Liver (tissue), 9 donors: ENCODE data around the gene PHC1. TPM values are rescaled to one million over a fixed set of nuclear protein-coding genes. Genes with fewer than 3 reads are reported as not detected.
A peak's percentile ranks its signal among the peaks of the same experiment; 100 is the strongest.

Source experiments
- DNase-seq: peaks from one replicate; pipeline ENCODE4 v3.0.0-alpha.2; 2017; ENCODE audit warnings: low spot score
- H3K27ac ChIP-seq, 2 donors: one replicate each; pipeline ENCODE4 v1.7.0; 2013; ENCODE audit warnings: inconsistent platforms in 2 of 2, low read length in 2 of 2, control low read depth in 1 of 2, low read depth in 1 of 2, mild to moderate bottlenecking in 1 of 2
- H3K27me3 ChIP-seq, 4 donors: one replicate each; pipeline versions ENCODE4 v1.6.1 to v1.7.0; 2013; ENCODE audit warnings: low read length in 3 of 4, inconsistent platforms in 1 of 4, mild to moderate bottlenecking in 1 of 4, moderate library complexity in 1 of 4; ENCODE audit not compliant: control insufficient read depth in 4 of 4, insufficient read depth in 4 of 4
- H3K36me3 ChIP-seq, 4 donors: one replicate each; pipeline versions ENCODE4 v1.6.1 to v1.7.0; 2013; ENCODE audit warnings: low read length in 3 of 4, mild to moderate bottlenecking in 3 of 4, low read depth in 1 of 4, moderate library complexity in 1 of 4; ENCODE audit not compliant: control insufficient read depth in 4 of 4, insufficient read depth in 3 of 4
- H3K4me1 ChIP-seq, 4 donors: one replicate each; pipeline versions ENCODE4 v1.6.1 to v1.7.0; 2013; ENCODE audit warnings: low read length in 3 of 4, mild to moderate bottlenecking in 3 of 4, moderate library complexity in 1 of 4; ENCODE audit not compliant: control insufficient read depth in 4 of 4, insufficient read depth in 4 of 4
- H3K4me3 ChIP-seq, 3 donors: one replicate each; pipeline versions ENCODE4 v1.6.1 to v1.7.0; 2013; ENCODE audit warnings: low read length in 3 of 3, control low read depth in 1 of 3, low read depth in 1 of 3, mild to moderate bottlenecking in 1 of 3
- H3K9ac ChIP-seq, 2 donors: one replicate each; pipeline ENCODE4 v1.7.0; 2013; ENCODE audit warnings: low read length in 2 of 2, mild to moderate bottlenecking in 2 of 2, moderate library complexity in 2 of 2, control low read depth in 1 of 2, low read depth in 1 of 2
- H3K9me3 ChIP-seq, 4 donors: one replicate each; pipeline versions ENCODE4 v1.6.1 to v1.7.0; 2013; ENCODE audit warnings: low read length in 3 of 4; ENCODE audit not compliant: control insufficient read depth in 4 of 4
- ATF3 ChIP-seq: IDR thresholded peaks from 2 replicates; pipeline ENCODE4 v1.6.1; 2016; ENCODE audit warnings: antibody characterized with exemption
- CTCF ChIP-seq: fragments of 150-350 bp; IDR thresholded peaks from 2 replicates; pipeline ENCODE4 v1.5.1; 2017; ENCODE audit warnings: improper control_type of control experiment, low read depth, low read length; ENCODE audit not compliant: missing input control
- EGR1 ChIP-seq, 2 donors: IDR thresholded peaks; 2 replicates each; pipeline ENCODE4 v1.6.1; 2016 to 2018; ENCODE audit warnings: antibody characterized with exemption in 2 of 2, low read depth in 2 of 2
- FOXA1 ChIP-seq: IDR thresholded peaks from 2 replicates; pipeline ENCODE4 v1.6.1; 2016; ENCODE audit warnings: antibody characterized with exemption
- FOXA2 ChIP-seq: IDR thresholded peaks from 2 replicates; pipeline ENCODE4 v1.6.1; 2016; ENCODE audit warnings: antibody characterized with exemption
- GABPA ChIP-seq, 2 donors: IDR thresholded peaks in 1 of 2; conservative IDR thresholded peaks in 1 of 2; 2 replicates each; pipeline ENCODE4 v1.6.1; 2016; ENCODE audit warnings: antibody characterized with exemption in 2 of 2, mild to moderate bottlenecking in 1 of 2, moderate library complexity in 1 of 2
- HNF4A ChIP-seq, 2 donors: conservative IDR thresholded peaks; 2 replicates each; pipeline ENCODE4 v1.6.1; 2016; ENCODE audit warnings: antibody characterized with exemption in 2 of 2, mild to moderate bottlenecking in 2 of 2
- HNF4G ChIP-seq: IDR thresholded peaks from 2 replicates; pipeline ENCODE4 v1.6.1; 2016; ENCODE audit warnings: antibody characterized with exemption
- JUND ChIP-seq, 2 donors: IDR thresholded peaks; 2 replicates each; pipeline ENCODE4 v1.6.1; 2016; ENCODE audit warnings: antibody characterized with exemption in 2 of 2
- MAX ChIP-seq: IDR thresholded peaks from 2 replicates; pipeline ENCODE4 v1.6.1; 2016; ENCODE audit warnings: antibody characterized with exemption
- NR2F2 ChIP-seq: IDR thresholded peaks from 2 replicates; pipeline ENCODE4 v1.6.1; 2016; ENCODE audit warnings: antibody characterized with exemption
- RAD21 ChIP-seq, 2 donors: IDR thresholded peaks; 2 replicates each; pipeline ENCODE4 v1.6.1; 2016; ENCODE audit warnings: antibody characterized with exemption in 2 of 2, mild to moderate bottlenecking in 2 of 2
- REST ChIP-seq: IDR thresholded peaks from 2 replicates; pipeline ENCODE4 v1.6.1; 2016; ENCODE audit warnings: antibody characterized with exemption, mild to moderate bottlenecking
- RXRA ChIP-seq, 2 donors: IDR thresholded peaks; 2 replicates each; pipeline ENCODE4 v1.6.1; 2017 to 2018; ENCODE audit warnings: antibody characterized with exemption in 2 of 2, mild to moderate bottlenecking in 1 of 2
- SP1 ChIP-seq: IDR thresholded peaks from 2 replicates; pipeline ENCODE4 v1.6.1; 2018; ENCODE audit warnings: antibody characterized with exemption, mild to moderate bottlenecking
- TAF1 ChIP-seq: conservative IDR thresholded peaks from 2 replicates; pipeline ENCODE4 v1.6.1; 2016; ENCODE audit warnings: antibody characterized with exemption, mild to moderate bottlenecking
- YY1 ChIP-seq: IDR thresholded peaks from 2 replicates; pipeline ENCODE4 v1.6.1; 2016; ENCODE audit warnings: antibody characterized with exemption, mild to moderate bottlenecking
- ZBTB33 ChIP-seq: IDR thresholded peaks from 2 replicates; pipeline ENCODE4 v1.6.1; 2016; ENCODE audit warnings: antibody characterized with exemption
- WGBS: extraction: QIAGEN DNeasy Blood & Tissue Kit; methylation state at CpG from one replicate; pipeline ENCODE4 v1.1.7; 2013; 5-methylcytosine and 5-hydroxymethylcytosine counted together
- polyA plus RNA-seq, 2 donors: library from polyadenylated mRNA; stranded (reverse) in 1 of 2; unstranded in 1 of 2; fragments of 200-250 nt in 1 of 2; fragments of >200 nt in 1 of 2; fragmentation: Nextera tagmentation in 1 of 2; extraction: Ambion mirVana in 1 of 2; gene quantifications; one replicate each; pipeline versions ENCODE4 v1.2.1 to v1.2.3, GENCODE V29; 2013 to 2015
- total RNA-seq, 2 donors: library from RNA; depleted of rRNA; stranded (reverse); fragments of >200 nt; gene quantifications; one replicate each; pipeline ENCODE4 v1.2.3, GENCODE V29; 2014
- donor health status: healthy.
- donor health status: healthy.
- donor health status: healthy.
- donor health status: healthy.
- donor health status: healthy.

Gene PHC1
- total and polyA plus RNA-seq, 4 donors: 2.4 to 7.6 (median 3.9) TPM

- H3K4me1 ChIP-seq: peaks cover 0 to 34% (median 26%) of the 10 kb centered on the region in 4 donors
- TF ChIP-seq RXRA (IDR thresholded peaks at IDR 0.05): no peak
- peak; percentile 1 for TF ChIP-seq YY1
- peak overlapping the region; percentile 75 to 98 (median 81) for H3K4me3 ChIP-seq
- H3K9ac ChIP-seq: peak overlapping the region; percentile 69 to 95
- H3K27ac ChIP-seq: peak overlapping the region; percentile 93 to 97
- H3K36me3 ChIP-seq: peaks cover 5 to 19% (median 18%) of the 10 kb centered on the region in 4 donors
- H3K9me3 ChIP-seq: peaks cover 0 to 6% (median 3%) of the 10 kb centered on the region in 4 donors
- no peaks in the 10 kb centered on the region for H3K27me3 ChIP-seq
- peak; percentile 38 for DNase-seq
- WGBS: 2% methylated on average over 15 of the region's 15 CpGs
Observed at GRCh38 chr12:8948701-8949341, 34.5 kb downstream of the PHC1 start.

- Histone ChIP-seq H3K9ac (peak within 1 kb of the TSS; percentile 69 to 95), H3K4me3 (peak within 1 kb of the TSS; percentile 75 to 98 (median 81)), H3K27ac (peak within 1 kb of the TSS; percentile 93 to 97), H3K4me1 (peaks cover 0 to 34% (median 26%) of the 10 kb centered on the region in 4 donors), H3K36me3 (peaks cover 4 to 14% (median 12%) of the 10 kb centered on the region in 4 donors), H3K9me3 (peaks cover 0 to 9% (median 3%) of the 10 kb centered on the region in 4 donors), H3K27me3 (no peaks in the 10 kb centered on the region)
- TF ChIP-seq RAD21 (IDR thresholded peaks at IDR 0.05) (peak; percentile 54 to 63), SP1 (peak; percentile 65), HNF4G (no peak), YY1 (peak; percentile 57), JUND (IDR thresholded peaks at IDR 0.05) (no peak), EGR1 (IDR thresholded peaks at IDR 0.05; ENCODE audit: low read depth in 2 of 2) (no peak), FOXA2 (no peak), ATF3 (no peak), REST (no peak), CTCF (peak; percentile 14), MAX (peak; percentile 82), FOXA1 (no peak), HNF4A (conservative IDR thresholded peaks at IDR 0.05) (peak in 1 of 2 donors; percentile 15), TAF1 (peak; percentile 54), GABPA (IDR thresholded peaks at IDR 0.05 in 1 of 2, conservative IDR thresholded peaks at IDR 0.05 in 1 of 2) (peak; percentile 87 to 95), NR2F2 (peak; percentile 29), RXRA (IDR thresholded peaks at IDR 0.05) (peak; percentile 38 to 45), ZBTB33 (peak; percentile 77)
- peak; percentile 90 for DNase-seq
- WGBS: under 1% methylated on average over 66 of the region's 66 CpGs
Observed at GRCh38 chr12:8949342-8950220, 35.3 kb downstream of the PHC1 start, which contains the start of gene M6PR. Gene M6PR (minus strand): TSS chr12:8949645. CDS start chr12:8946404, 3,241 bp downstream.
